Frontal cortex (tissue), 4 donors: ENCODE measurements around the gene FAM20B. TPM values are rescaled to one million over a fixed set of nuclear protein-coding genes. Genes with fewer than 3 reads are reported as not detected.
A peak's percentile ranks its signal among the peaks of the same experiment; 100 is the strongest.

Experiments used
- DNase-seq, 2 donors: peaks; one replicate each; pipeline ENCODE4 v3.0.0; 2012; ENCODE audit warnings: low spot score in 2 of 2
- FAIRE-seq: peaks from 2 replicates; lab custom pipeline; 2012; peaks lifted over from hg19 to GRCh38; lab: Jason Lieb, UNC
- total RNA-seq: library from RNA; depleted of rRNA; stranded (reverse); fragments of >200 nt; gene quantifications from one replicate; pipeline ENCODE4 v1.2.3, GENCODE V29; 2014
- donor health status: control.
- donor health status: control.
- donor health status: control.

FAM20B gene
- total RNA-seq, 1 donor from 2014 or later: 48.9 TPM

DNA sequence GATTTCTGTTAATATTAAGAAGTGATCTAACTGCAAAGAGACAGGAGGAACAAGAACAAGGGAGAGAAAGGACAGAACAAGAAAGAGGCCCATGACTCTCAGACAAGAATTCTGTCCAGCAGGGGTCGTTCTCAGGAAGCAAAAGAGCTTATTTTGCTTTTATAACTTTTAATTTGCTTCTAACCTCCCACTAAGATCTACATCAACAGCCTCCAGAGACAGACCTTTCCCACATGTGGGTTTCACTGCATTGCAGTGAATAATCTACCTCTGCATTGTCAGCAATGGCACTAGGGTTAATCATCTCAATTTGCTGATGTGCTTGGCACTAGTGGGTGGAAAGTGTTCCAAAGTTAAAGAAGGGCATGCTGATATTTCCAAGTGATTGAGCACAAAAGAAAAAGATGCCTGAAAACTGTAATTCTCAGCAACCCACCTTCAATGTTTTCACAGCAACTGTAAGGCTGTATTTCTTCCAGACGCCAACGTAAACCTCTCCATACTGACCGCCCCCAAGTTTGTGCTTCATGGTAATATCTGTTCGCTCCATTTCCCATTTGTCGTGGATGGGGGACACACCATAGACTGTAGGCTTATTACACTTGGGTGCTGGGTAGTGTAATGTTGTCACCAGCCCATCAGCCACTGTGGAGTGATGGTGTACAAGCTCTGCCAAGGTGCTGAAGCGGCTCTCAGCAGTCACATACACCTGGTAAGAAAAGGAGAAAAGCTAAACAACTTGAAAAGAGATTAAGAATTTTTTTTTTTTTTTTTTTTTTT, 95.7 kb downstream of the FAM20B start:
- DNase-seq (peak in 1 of 2 donors; percentile 37), FAIRE-seq (no peak)

DNA sequence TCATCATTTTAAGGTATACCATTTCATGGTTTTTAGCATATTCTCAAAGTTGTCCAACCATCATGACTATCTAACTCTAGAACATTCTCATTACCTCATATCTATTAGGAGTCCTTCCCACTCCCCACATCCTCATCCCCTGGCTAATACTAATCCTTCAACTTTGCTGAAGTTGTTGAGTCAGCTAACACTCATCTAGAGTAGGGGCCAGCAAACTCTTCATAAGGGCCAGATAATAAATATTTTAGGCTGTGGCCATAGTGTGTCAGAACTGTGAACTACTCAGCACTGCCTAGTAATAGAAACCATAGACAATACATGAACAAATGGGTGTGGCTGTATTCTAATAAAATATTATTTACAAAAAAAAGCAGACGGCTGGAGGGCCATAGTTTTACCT, 99.2 kb downstream of the FAM20B start:
- FAIRE-seq (no peak), DNase-seq (no peak)

Other genes with a start within 250 kb of the FAM20B start
- gene ANGPTL1, start 154.8 kb upstream of the FAM20B start, total RNA-seq: 2.0 TPM
- 16.7 TPM for gene TOR3A, start 56.2 kb downstream of the FAM20B start, total RNA-seq
- 33.0 TPM for gene ABL2, start 203.8 kb downstream of the FAM20B start, total RNA-seq